Left lung (tissue), 10 donors: ENCODE data around the gene ARID3B. TPM values are rescaled to one million over a fixed set of nuclear protein-coding genes. Genes with fewer than 3 reads are reported as not detected.
A peak's percentile ranks its signal among the peaks of the same experiment; 100 is the strongest.

Source experiments
- ATAC-seq: fragments of 200-7000 bp; cut with Tn5 transposase; one replicate; pipeline ENCODE4 v1.9.1; 2020; ENCODE audit warnings: moderate library complexity
- DNase-seq, 4 donors: peaks; one replicate each; pipeline ENCODE4 v3.0.0-alpha.2; 2013 to 2020
- H3K27ac ChIP-seq, 2 donors: fragments of 200-600 bp; sonication (generic) in 1 of 2; one replicate each; pipeline versions ENCODE4 v1.5.0 to v1.8.0; 2020 to 2021
- H3K27me3 ChIP-seq, 2 donors: fragments of 200-600 bp; sonication (generic) in 1 of 2; one replicate each; pipeline versions ENCODE4 v1.5.0 to v1.8.0; 2020 to 2021
- H3K36me3 ChIP-seq, 2 donors: fragments of 200-600 bp; sonication (generic) in 1 of 2; one replicate each; pipeline versions ENCODE4 v1.5.0 to v1.8.0; 2020 to 2021
- H3K4me1 ChIP-seq, 2 donors: fragments of 200-600 bp; one replicate each; pipeline ENCODE4 v1.8.0; 2021
- H3K4me3 ChIP-seq, 2 donors: fragments of 200-600 bp; sonication (generic) in 1 of 2; one replicate each; pipeline versions ENCODE4 v1.5.0 to v1.8.0; 2020 to 2021; ENCODE audit warnings: mild to moderate bottlenecking in 1 of 2
- H3K9me3 ChIP-seq, 2 donors: fragments of 200-600 bp; sonication (generic) in 1 of 2; one replicate each; pipeline versions ENCODE4 v1.5.0 to v1.8.0; 2020 to 2021
- CTCF ChIP-seq, 2 donors: fragments of 200-600 bp; sonication (generic) in 1 of 2; IDR thresholded peaks; one replicate each; pipeline versions ENCODE4 v1.5.0 to v1.8.0; 2021; ENCODE audit warnings: antibody characterized with exemption in 2 of 2
- intact Hi-C, 2 donors: fragments of 100-400 bp; cut with DNase I; formaldehyde crosslinking; loops; one replicate each; pipeline versions ENCODE4 v1.11.2 to v1.14.2; 2022
- polyA plus RNA-seq, 6 donors: library from polyadenylated mRNA; unstranded; fragments of 120-200 nt; gene quantifications; one replicate each; pipeline ENCODE4 v1.2.1, GENCODE V29; 2013; ENCODE audit not compliant: insufficient read length in 6 of 6
- total RNA-seq, 2 donors: library from RNA; stranded (reverse); fragmentation: NEBNext Ultra II Directional; extraction: Animal tissue kit (Norgen Biotek cat#: 25700); gene quantifications; one replicate each; pipeline ENCODE4 v1.2.1, GENCODE V29; 2021
- donor health status: DM: no; HTN: yes; CAD: no.
- donor health status: DM: no; HTN: no; CAD: no.

Gene ARID3B
- total and polyA plus RNA-seq, 8 donors = 5.8 to 12.1 (median 11.1) TPM

GRCh38 chr15:74584204-74584603 lies 43.2 kb downstream of the ARID3B start:
- no peak overlapping the region for H3K27ac ChIP-seq
- no peak overlapping the region for H3K4me3 ChIP-seq
- no peak for ATAC-seq
- peaks cover 0 to 35% of the 10 kb centered on the region in 2 donors for H3K36me3 ChIP-seq
- H3K9me3 ChIP-seq = no peaks in the 10 kb centered on the region
- intact Hi-C loops = no loop called here
- DNase-seq = no peak
- no peaks in the 10 kb centered on the region for H3K27me3 ChIP-seq
- peaks cover 5 to 13% of the 10 kb centered on the region in 2 donors for H3K4me1 ChIP-seq
- TF ChIP-seq CTCF (IDR thresholded peaks at IDR 0.05) = no peak

GRCh38 chr15:74584779-74585178 lies 43.8 kb downstream of the ARID3B start:
- no peaks in the 10 kb centered on the region for H3K27me3 ChIP-seq
- peaks cover 5 to 19% of the 10 kb centered on the region in 2 donors for H3K4me1 ChIP-seq
- intact Hi-C loops = no loop called here
- H3K4me3 ChIP-seq = no peak overlapping the region
- no peak for DNase-seq
- H3K9me3 ChIP-seq = no peaks in the 10 kb centered on the region
- H3K27ac ChIP-seq = no peak overlapping the region
- peaks cover 0 to 37% of the 10 kb centered on the region in 2 donors for H3K36me3 ChIP-seq
- ATAC-seq = no peak
- no peak for TF ChIP-seq CTCF (IDR thresholded peaks at IDR 0.05)

- ATAC-seq = no peak
- peaks cover 5 to 23% of the 10 kb centered on the region in 2 donors for H3K4me1 ChIP-seq
- no peaks in the 10 kb centered on the region for H3K9me3 ChIP-seq
- peak in 1 of 4 donors; percentile 32 for DNase-seq
- H3K36me3 ChIP-seq = peaks cover 0 to 41% of the 10 kb centered on the region in 2 donors
- no peak for TF ChIP-seq CTCF (IDR thresholded peaks at IDR 0.05)
- H3K27ac ChIP-seq = no peak overlapping the region
- H3K4me3 ChIP-seq = no peak overlapping the region
- H3K27me3 ChIP-seq = no peaks in the 10 kb centered on the region
- intact Hi-C loops = no loop called here
Observed at GRCh38 chr15:74585191-74585590, 44.2 kb downstream of the ARID3B start.

- Histone ChIP-seq H3K36me3 (peaks cover 0 to 47% of the 10 kb centered on the region in 2 donors), H3K9me3 (no peaks in the 10 kb centered on the region), H3K27me3 (no peaks in the 10 kb centered on the region), H3K4me1 (peaks cover 5 to 23% of the 10 kb centered on the region in 2 donors), H3K4me3 (no peak overlapping the region), H3K27ac (no peak overlapping the region)
- ATAC-seq (no peak), DNase-seq (no peak)
- no peak for TF ChIP-seq CTCF (IDR thresholded peaks at IDR 0.05)
- intact Hi-C loops = no loop called here
Observed at GRCh38 chr15:74585857-74586256, 44.8 kb downstream of the ARID3B start.

GRCh38 chr15:74589826-74590225 lies 48.8 kb downstream of the ARID3B start:
- intact Hi-C loops = no loop called here
- Histone ChIP-seq H3K4me1 (peaks cover 5 to 23% of the 10 kb centered on the region in 2 donors), H3K27me3 (no peaks in the 10 kb centered on the region), H3K36me3 (peaks cover 0 to 71% of the 10 kb centered on the region in 2 donors), H3K27ac (no peak overlapping the region), H3K4me3 (no peak overlapping the region), H3K9me3 (no peaks in the 10 kb centered on the region)
- ATAC-seq (no peak), DNase-seq (no peak)
- no peak for TF ChIP-seq CTCF (IDR thresholded peaks at IDR 0.05)
